ENCODE data around the gene C22orf31.

The C22orf31 gene

GRCh38 chr22:29096736-29097669, 35.4 kb upstream of the C22orf31 start (continued):
- no peak for TF ChIP-seq ZNF366 (tag by site-specific recombination; conservative IDR thresholded peaks at IDR 0.05)
- no peak for TF ChIP-seq KLF7 (tag by site-specific recombination; IDR thresholded peaks at IDR 0.05; ENCODE audit: borderline replicate concordance)
- no peak for TF ChIP-seq ZNF146 (tag by site-specific recombination; IDR thresholded peaks at IDR 0.05)
- TF ChIP-seq FEZF1 (tag by site-specific recombination; IDR thresholded peaks at IDR 0.05) = peak; percentile 93
- no peak for TF ChIP-seq ZNF654 (tag by site-specific recombination; IDR thresholded peaks at IDR 0.05; ENCODE audit: low read depth)
- TF ChIP-seq, protein P1, sequence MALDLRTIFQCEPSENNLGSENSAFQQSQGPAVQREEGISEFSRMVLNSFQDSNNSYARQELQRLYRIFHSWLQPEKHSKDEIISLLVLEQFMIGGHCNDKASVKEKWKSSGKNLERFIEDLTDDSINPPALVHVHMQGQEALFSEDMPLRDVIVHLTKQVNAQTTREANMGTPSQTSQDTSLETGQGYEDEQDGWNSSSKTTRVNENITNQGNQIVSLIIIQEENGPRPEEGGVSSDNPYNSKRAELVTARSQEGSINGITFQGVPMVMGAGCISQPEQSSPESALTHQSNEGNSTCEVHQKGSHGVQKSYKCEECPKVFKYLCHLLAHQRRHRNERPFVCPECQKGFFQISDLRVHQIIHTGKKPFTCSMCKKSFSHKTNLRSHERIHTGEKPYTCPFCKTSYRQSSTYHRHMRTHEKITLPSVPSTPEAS (tag by site-specific recombination; IDR thresholded peaks at IDR 0.05) = no peak

- ChIA-PET CTCF (interaction anchor here (0.7 to 2.4 kb wide), 4 partner anchors 15 to 151 kb away, joined by 4 to 9 read pairs (median 6); no protein-coding TSS in a partner anchor), POLR2A (interaction anchor here (0.6 to 1.3 kb wide), 2 partner anchors 12 to 27 kb away, joined by 3 to 4 read pairs; no protein-coding TSS in a partner anchor)
- H3K9me3 ChIP-seq (ENCODE audit: control insufficient read depth, insufficient read depth, low read depth, low read length) = no peaks in the 10 kb centered on the region
- no peaks in the 10 kb centered on the region; the same call in 1 of the 2 replicates for H3K4me1 ChIP-seq (ENCODE audit: control insufficient read depth, insufficient read depth, low read length)
- H3K27ac ChIP-seq (ENCODE audit: extremely low read depth, low read depth, low read length) = no peak overlapping the region
- H3K4me3 ChIP-seq (ENCODE audit: low read depth, low read length) = no peak overlapping the region
- TF ChIP-seq ZNF623 (tag by site-specific recombination; IDR thresholded peaks at IDR 0.05) (no peak), INSM2 (tag by site-specific recombination; IDR thresholded peaks at IDR 0.05) (no peak), ZNF350 (tag by site-specific recombination; IDR thresholded peaks at IDR 0.05) (no peak), ZNF16 (tag by site-specific recombination; IDR thresholded peaks at IDR 0.05; ENCODE audit: low read depth) (no peak), OSR2 (tag by site-specific recombination; IDR thresholded peaks at IDR 0.05) (no peak), ZNF423 (tag by site-specific recombination; IDR thresholded peaks at IDR 0.05) (no peak), WT1 (tag by site-specific recombination; IDR thresholded peaks at IDR 0.05) (no peak), ZNF18 (tag by site-specific recombination; IDR thresholded peaks at IDR 0.05) (no peak), ZNF843 (tag by site-specific recombination; IDR thresholded peaks at IDR 0.05) (no peak), MYNN (tag by site-specific recombination; IDR thresholded peaks at IDR 0.05; ENCODE audit: borderline replicate concordance) (no peak), ZNF544 (tag by site-specific recombination; IDR thresholded peaks at IDR 0.05) (no peak), ZNF707 (tag by site-specific recombination; IDR thresholded peaks at IDR 0.05) (no peak), ZNF585B (tag by site-specific recombination; IDR thresholded peaks at IDR 0.05) (no peak), ZNF274 (IDR thresholded peaks at IDR 0.05; ENCODE audit: low read length) (no peak), ZNF274 (tag by site-specific recombination; IDR thresholded peaks at IDR 0.05; ENCODE audit: borderline replicate concordance) (no peak), MEIS1 (CRISPR knock-in tag; IDR thresholded peaks at IDR 0.05; ENCODE audit: borderline replicate concordance) (no peak)
- TF ChIP-seq, protein P2, sequence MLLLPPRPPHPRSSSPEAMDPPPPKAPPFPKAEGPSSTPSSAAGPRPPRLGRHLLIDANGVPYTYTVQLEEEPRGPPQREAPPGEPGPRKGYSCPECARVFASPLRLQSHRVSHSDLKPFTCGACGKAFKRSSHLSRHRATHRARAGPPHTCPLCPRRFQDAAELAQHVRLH (tag by site-specific recombination; IDR thresholded peaks at IDR 0.05) = no peak
- TF ChIP-seq, protein P3, sequence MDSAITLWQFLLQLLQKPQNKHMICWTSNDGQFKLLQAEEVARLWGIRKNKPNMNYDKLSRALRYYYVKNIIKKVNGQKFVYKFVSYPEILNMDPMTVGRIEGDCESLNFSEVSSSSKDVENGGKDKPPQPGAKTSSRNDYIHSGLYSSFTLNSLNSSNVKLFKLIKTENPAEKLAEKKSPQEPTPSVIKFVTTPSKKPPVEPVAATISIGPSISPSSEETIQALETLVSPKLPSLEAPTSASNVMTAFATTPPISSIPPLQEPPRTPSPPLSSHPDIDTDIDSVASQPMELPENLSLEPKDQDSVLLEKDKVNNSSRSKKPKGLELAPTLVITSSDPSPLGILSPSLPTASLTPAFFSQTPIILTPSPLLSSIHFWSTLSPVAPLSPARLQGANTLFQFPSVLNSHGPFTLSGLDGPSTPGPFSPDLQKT (IDR thresholded peaks at IDR 0.05; ENCODE audit: borderline replicate concordance, low read depth, low read length) = no peak
- H3K36me3 ChIP-seq (ENCODE audit: control insufficient read depth in 2 of 2, insufficient read depth in 1 of 2, low read length in 2 of 2) = peaks cover 0 to 24% of the 10 kb centered on the region in 2 experiments; a peak in 1 of 3 replicates
Observed at GRCh38 chr22:29095459-29095858, 33.8 kb upstream of the C22orf31 start.
